ENCODE data around the gene COA7.

The COA7 gene

DNA sequence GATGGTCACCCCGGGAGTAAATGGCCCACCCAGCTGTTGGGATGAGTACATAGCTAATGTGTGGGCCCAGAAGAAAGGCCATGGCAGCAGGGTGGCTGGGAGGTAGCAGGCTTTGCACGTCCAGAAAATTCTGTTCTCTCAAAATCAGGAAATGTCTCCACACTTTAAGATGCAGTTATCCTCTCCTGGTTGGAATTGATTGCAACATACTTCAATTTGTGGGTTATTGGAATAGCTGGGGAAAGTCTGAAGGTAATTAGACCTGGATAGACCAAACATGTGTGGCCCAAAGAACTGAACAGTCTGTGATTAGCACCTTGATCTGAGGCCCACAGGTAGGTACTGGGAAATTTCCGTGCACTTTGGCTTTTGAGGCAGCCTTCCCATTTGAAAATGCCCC lies 30.2 kb downstream of the COA7 start:
- DNase-seq: no peak

GRCh38 chr1:52667290-52667689 lies 30.9 kb downstream of the COA7 start:
- DNase-seq: no peak

- no peak for DNase-seq
Measured at GRCh38 chr1:52665006-52665941, 32.9 kb downstream of the COA7 start.

DNA sequence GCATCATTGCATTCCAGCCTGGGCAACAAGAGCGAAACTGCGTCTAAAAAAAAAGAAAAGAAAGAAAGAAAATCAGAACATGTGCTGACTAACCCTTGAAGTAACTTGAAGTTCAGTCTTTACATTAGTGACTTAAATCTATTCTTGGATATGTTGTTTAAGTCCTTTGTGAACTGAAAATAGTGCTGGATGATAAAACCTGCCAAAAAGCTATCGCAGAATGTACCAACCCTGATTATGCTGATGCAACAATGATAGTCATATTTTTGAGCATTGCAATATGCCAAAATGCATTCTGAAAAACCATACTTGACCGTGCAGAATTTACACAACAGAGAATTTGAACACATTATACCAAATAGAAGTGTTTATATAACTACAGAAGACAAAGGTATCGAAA lies 34.4 kb downstream of the COA7 start:
- DNase-seq: no peak

DNA sequence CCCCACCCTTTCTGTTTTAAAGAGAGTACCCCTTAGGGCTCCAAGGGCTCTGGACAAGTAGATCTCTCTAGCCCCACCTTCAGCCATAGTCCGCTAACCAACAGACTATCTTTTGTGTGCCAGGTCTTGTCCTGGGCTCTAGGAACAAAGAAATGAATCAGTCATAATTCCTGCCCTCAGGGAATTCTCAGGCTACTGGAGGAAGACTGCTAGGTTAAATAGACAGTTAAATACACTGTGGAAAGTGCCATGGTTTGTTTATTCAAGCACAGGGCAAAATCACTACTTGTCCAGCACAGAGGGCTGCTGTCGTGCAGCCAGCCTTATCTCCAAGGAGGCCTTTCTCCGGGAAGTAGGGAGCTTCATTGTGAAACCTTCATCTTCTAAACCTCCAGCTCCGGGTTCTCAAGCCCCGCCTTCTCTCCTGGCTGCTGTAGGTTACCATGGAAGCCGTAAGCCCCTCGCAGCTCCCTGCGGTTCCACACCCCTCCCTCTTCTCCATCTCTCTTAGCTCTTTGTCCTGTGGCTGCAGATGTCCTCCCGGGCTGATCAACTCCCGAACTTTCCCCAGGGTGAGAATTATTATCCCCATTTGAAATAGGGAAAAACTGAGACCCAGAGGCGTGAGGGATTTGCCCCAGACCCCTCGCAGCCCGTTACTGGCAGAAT lies 35.4 kb downstream of the COA7 start:
- no peak for DNase-seq

- no peak for DNase-seq
Measured at GRCh38 chr1:52660807-52661206, 37.3 kb downstream of the COA7 start.

DNA sequence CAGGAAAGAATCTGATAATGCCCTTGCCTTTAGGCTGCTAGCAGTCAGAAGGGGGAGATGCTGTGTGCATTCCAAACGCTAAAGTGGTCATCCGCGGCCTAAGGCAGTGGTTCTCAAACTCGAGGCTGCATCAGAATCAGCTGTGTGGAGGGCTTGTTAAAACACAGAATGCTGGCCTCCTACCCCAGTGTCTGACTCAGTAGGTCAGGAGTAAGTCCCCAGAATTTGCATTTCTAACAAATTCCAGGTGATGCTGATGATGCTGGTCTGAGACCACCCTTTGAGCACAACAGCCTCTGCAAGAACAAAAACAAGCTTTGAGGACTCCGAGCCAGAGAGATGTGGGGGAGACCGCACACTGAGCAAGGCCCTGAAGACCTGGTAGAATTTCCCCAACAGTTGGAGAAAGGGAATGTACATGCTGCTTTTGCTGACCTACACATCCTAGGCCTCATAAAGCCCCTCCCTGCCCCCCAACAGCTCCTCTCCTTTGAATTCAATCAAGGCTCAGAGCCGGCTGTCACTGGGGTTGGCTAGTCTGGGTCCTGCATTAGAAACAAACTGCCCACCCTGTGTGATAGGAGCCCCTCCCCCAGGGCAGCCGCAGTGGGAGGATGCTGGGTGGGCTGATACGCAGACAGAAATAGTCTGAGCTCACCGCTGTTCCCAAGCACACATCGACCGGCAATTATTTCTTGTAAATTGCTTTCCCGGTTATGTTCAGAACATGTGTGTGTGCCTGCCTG lies 38.1 kb downstream of the COA7 start:
- no peak for DNase-seq

DNA sequence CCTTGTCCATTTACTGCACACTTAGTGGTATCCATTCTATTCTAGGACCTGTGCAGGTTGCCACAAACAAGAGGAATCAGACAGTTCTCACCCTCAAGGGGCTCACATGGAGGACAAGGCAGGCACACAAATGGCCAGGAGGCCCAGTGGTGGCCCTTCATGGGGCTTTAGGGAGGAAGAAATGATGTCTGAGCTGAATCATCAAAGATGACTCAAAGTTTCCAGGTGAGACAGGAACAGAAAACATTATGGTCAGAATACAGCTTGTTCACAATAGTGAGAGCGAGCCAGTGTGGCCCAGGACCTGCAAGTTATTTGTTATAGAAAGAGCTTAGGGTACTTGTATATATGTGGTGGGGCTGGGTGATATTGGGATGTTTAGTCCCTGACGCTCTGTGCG lies 38.8 kb downstream of the COA7 start:
- DNase-seq: no peak

- DNase-seq: no peak
Measured at GRCh38 chr1:52658795-52659194, 39.4 kb downstream of the COA7 start.

- no peak for DNase-seq
Measured at GRCh38 chr1:52657702-52658101, 40.4 kb downstream of the COA7 start.

DNA sequence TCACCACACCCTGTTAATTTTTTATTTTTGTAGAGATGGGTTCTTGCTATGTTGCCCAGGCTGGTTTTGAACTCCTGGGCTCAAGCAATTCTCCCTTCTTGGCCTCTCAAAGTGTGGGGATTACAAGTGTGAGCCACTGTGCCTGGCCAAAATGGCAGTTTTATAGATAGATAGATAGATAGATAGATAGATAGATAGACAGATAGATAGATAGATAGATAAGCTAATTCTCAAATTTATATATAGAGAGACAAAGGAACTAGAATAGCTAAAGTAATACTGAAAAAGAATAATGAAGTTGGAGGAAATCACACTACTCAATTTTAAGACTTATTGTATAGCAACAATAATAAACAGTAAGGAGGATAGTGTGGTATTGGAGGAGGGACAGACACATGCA lies 44.1 kb downstream of the COA7 start:
- no peak for DNase-seq

DNA sequence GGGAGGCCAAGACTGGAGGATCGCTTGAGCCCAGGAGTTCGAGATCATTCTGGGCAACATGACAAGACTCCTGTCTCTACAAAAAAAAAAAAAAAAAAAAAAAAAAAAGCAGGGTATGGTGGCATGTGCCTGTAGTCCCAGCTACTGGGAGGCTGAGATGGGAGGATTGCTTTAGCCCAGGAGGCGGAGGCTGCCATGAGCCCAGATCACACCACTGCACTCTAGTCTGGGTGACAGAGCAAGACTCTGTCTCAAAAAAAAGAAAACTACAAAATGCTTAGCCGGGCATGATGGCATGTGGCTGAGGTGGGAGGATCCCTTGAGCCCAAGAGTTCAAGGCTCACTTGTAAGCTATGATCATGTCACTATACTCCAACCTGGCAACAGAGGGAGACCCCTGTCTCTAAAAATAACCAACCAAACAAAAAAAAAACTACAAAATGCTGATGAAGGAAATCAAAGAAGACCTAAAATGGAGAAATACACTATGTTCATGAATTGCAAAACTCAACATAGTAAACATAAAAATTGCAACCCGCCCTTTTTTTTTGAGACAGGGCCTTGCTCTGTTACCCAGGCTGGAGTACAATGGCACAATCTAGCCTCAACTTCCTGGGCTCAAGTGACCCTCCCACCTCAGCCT lies 44.8 kb downstream of the COA7 start:
- no peak for DNase-seq

DNA sequence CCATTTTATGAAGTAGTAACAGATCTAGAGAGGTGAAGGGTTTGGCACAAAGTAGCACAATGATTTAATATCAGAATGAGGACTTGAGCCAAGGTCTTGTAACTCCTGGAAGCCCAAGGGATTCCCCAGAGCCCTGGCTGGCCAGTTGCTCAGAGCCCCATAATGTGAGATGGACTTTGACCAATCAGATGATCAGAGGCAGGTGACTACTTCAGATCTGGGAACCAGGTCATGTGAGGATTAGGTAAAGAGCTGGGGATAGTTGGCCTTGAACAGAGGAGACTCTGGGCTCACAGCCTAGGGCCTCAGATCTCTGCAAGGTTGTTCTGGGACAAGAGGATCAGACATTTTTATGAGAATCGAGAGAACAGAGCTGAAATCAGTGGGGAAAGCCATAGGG lies 46.2 kb downstream of the COA7 start:
- DNase-seq: no peak

DNA sequence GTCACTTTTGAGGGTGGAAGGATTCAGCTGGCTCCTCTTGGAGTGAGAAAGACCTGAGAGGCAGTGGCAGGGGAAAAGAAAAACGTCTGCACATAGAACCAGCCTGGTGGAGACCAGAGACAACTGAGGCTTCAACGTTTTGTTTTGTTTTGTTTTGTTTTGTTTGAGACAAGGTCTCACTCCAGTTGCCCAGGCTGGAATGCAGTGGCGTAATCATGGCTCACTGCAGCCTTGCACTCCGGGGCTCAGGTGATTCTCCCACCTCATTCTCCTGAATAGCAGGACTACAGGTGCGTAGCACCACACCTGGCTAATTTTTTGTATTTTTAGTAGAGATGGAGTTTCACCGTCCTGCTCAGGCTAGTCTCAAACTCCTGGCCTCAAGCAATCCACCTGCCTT lies 52.9 kb downstream of the COA7 start:
- no peak for DNase-seq

GRCh38 chr1:52641307-52641706 lies 56.8 kb downstream of the COA7 start:
- no peak for DNase-seq

- no peak for DNase-seq
Measured at GRCh38 chr1:52640697-52641096, 57.5 kb downstream of the COA7 start.

DNA sequence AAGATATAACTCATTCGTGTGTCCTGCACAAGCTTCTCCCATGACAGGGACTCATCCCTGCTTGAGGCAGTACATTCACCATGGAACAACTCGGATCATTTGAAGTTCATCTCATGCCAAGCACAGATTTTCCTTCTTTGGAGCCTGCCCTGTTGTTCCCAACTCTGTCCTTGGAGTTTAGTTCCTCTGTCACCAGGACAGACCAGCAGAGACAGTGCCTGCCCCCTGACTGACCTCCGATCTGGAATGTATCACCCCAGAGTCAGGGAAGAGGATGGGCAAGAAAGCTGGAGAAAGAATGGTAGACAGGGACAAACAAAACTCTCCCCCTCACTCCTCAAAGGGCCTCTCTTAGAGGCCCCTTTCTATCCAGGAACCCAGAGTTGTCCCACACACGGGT lies 60.2 kb downstream of the COA7 start:
- DNase-seq: no peak

DNA sequence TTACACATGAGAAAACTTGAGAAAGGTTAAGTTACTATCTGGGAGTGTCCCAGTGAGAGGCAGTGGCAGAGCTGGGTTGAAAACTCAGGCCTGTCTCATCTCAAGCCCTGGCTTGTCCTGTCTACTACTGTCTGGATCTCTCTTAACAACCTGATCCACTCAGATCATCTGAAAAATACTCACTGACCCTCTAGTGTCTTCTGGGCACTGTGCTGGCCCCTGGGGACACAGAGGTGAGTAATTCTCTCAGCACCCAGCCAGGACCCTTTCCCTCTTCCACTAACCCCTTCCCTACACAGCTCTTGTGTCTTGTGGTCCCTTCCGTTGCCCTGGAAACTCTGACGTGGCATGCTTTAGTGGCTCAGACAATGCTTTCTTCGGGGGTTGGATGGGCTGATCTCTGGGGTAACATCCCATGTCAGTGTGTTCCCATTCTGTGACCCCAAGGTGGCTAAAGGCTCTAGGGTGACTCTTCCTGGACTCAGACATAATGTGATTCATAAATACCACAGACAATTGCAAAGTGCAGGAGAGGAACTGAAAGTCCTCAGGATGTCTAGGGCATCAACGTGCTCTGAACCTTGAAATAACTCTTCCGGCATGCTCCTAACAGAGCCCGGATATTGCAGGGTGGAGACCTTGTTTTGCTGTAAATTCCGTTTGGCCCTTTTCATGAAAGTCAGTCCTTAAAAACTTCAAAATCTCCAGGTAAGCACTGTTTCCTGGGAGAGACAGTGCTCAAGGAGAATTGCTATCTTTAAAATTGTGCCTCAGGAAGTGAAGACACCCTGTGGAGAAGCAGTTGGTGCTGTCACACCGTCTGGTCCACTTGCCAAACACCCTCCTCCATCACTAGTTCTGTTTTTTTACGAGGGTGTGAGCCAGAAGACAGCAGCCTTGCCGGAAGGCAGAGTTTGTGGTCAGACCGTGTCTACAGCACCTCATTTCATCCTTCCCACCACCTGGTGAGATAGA lies 61.1 kb downstream of the COA7 start:
- no peak for DNase-seq

- no peak for DNase-seq
Measured at GRCh38 chr1:52635321-52636089, 62.6 kb downstream of the COA7 start.

Data from kidney glomerular epithelial cell (primary cell).